ENCODE data around the gene EPB41L1.

EPB41L1 gene

DNA sequence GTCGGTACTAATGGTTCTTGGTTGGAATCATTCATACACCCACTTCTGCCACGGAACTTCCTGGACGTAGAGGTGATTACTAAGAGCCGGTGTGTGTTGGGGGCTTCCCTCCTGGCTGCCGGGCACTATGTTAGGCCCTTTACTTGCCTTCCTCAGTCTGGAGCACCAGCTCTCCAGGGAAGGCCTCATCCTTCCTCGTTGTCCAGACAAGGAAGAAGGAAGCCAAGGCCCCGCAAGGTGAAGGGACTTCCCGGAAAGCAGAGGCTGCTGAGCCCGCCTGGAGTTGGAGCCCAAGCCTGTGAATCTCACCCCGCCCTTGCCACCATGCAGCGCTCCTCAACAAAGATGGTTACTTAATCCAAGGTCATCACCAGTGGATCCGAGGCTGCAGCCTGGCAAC lies 107.9 kb downstream of the EPB41L1 start:
- no peak for DNase-seq (ENCODE audit: low spot score)

DNA sequence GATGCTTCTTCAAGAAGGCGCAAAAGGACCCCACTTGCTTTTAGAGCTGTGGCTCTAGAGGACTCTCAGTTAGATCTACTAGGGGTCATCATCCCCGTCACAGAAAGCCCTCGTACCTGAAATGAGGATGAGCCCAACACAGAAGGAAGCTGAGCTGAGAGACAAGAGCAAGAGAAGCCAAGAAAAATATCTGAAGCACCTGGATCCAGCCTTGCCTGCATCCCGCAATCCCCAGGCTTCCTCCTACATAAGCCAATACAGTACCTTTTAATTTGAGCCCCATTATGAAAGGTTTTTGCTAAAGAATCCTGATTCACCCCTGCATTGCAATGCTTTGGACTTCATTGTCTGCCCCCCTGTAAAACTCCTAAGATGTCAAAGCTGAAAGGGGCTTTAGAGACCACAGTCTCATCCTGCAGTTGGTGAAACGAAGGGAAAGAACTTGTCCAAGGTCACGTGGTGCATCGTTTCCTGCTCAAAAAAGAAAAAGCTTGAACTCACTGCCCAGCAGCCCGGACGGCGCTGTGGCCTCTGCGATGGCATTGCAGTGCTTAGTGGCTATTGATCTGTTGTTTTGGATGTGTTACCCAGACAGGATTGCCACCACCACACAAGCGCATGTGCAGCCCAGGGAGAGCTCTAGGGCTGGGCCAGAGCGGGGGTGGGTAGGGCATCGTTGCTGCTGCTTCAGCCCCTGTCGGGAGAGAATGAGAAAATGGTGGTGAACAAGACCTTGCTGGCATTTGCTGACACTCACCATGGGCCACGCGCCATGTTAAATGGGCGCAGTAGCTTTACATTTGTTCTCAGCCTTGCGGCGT lies 110.1 kb downstream of the EPB41L1 start:
- DNase-seq (ENCODE audit: low spot score) = no peak

DNA sequence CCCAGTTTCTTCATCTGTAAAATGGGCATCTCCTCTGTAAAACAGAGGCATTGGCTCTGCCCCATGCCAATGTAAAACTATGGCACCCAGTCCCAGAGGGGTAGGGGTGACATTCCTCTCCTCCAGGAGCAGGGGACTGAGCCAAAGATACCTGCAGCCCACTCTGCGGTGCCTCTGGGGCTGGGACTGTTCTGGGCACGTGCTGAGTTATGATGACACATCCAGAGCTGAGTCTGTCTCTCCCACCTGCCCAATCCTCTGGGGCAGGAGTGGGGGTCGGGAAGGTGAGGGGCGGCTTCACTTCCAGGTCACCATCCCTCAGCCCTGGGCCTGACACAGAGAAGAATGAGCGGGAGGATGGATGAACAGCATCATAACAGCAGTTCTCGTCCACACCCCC lies 111.6 kb downstream of the EPB41L1 start:
- no peak for DNase-seq (ENCODE audit: low spot score)

DNA sequence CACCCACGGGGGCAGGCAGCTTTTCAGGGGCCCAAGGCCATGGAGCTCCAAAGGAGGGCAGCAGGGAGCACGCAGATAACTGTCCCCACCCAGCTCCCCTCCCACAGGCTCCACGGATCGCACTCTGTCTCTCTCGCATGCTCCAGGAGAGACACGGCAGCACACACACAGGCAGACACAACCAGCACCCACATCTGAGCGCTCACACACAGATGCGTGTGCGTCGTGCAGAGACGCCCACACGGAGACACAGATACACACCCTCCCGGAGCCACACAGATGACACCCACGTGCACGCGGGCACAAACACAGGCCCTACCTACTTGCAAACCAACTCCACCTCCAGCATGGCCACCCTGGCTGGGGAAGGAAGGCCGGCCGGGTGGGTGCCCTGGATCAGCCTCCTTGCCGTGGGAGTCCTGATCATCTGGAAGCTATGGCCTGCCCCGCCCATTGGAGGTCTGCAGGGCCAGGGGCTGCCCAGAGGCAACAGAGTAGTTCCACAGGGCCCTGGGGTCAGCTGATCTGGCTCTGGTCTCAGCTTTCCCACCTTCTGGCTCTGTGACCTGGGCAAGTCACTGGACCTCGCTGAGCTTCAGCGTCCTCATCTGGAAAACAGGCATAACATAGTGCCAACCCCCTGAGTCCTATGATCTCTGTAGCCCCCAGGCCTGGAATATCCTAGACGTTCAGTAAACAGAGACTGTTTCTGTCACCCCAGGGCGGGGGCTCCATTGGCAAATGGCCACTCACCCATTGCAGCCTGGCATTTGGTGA lies 113.3 kb downstream of the EPB41L1 start:
- no peak for DNase-seq (ENCODE audit: low spot score)

DNA sequence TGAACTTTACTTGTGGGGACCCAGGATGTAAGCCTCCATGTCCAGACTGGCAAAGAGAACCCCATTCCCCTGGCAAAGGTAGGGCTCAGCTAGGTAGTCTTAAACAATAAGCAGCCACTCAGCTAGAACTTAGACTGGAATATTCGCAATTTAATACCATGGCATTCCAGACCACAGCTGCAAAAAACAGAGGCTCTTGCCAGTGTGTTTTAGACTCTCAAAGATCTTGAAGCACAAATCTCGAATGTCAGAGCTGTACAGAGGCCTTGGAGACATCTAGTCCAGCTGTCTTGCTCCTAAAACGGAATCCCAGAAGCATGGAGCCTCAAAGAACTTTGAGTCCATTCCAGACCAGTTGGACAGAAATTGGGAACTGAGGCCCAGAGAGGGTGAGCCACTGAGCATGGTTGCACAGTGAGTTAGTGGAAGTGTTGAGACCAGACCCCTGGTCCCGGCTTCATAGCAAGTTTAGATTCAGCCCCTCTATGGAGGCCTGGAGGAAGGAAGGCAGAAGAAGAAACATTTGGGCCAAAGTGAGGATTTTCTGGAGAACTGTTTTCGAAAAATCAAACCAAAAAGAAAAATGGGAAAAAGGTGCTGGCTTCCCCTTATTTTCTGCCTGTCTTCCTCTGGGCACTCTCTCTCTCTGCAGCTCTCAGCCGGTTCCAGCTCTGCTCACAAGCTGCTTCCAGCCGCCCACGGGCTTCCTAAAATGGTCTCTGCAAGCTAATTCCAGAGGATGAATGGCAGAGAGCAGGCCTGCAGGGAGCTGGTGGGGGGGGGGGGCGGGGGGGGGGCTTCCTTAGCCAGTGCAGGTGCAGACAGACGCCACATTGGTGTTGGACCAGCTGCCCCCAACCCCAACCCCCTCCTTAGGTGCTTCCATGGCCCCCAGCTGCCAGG lies 114.2 kb downstream of the EPB41L1 start:
- DNase-seq (ENCODE audit: low spot score) = no peak

DNA sequence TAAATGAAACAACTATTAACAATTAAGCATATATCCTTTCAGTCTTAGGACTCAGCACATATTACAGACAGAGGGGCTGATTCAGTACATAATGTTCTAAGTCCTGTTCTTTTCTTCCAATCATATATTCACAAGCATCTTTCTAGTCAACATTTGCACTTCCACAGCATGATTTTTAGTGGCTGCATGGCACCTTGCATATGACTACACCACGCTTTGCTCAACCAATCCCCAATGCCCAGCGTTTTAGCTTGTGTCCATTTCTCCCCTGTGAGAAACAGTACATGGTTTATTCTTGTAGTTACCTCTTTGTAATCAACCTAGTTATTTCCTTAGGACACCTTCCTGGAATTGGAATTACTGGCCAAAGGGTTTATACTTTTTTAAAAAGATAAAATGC lies 115.0 kb downstream of the EPB41L1 start:
- DNase-seq (ENCODE audit: low spot score) = no peak

DNA sequence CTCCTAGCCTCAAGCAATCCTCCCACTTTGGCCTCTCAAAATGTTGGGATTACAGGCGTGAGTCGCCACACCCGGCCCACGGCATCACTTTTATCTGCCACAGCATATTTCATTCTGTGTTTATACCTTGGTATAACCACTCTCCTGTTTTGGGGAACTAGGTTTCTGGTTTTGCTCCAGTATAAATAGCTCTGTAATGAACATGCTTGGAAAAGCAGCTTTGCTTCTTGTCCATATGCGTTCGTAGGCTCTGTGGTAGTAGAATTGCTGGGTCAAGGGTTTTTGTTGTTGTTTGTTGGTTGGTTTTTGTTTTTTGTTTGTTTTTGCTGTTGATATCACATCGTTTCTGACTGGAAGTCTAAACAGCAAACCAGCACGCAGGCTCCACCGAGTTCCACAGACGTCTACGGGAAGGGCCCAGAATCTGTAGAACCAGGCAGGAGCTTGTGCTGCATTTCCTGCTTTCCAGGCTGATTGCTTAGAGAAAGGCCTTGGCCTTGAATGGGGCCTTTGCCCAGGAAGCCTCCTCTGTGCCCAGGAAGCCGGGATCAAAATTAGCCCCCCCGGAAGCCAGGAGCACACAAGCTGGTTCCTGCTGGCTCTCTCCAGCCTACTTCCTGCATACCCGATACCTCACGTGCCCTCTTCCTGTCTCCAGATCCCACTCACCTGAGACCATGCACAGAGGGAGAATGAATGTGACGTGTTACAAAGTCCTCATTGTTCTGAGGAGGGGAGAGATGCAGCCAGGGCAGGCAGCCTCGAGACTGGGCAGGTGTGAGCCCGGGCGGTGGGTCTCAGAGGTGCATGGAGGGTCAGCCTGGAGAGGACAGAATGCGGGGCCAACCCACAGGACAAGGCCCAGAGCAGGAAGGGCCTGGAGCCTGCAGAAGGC lies 116.5 kb downstream of the EPB41L1 start:
- no peak for DNase-seq (ENCODE audit: low spot score)

DNA sequence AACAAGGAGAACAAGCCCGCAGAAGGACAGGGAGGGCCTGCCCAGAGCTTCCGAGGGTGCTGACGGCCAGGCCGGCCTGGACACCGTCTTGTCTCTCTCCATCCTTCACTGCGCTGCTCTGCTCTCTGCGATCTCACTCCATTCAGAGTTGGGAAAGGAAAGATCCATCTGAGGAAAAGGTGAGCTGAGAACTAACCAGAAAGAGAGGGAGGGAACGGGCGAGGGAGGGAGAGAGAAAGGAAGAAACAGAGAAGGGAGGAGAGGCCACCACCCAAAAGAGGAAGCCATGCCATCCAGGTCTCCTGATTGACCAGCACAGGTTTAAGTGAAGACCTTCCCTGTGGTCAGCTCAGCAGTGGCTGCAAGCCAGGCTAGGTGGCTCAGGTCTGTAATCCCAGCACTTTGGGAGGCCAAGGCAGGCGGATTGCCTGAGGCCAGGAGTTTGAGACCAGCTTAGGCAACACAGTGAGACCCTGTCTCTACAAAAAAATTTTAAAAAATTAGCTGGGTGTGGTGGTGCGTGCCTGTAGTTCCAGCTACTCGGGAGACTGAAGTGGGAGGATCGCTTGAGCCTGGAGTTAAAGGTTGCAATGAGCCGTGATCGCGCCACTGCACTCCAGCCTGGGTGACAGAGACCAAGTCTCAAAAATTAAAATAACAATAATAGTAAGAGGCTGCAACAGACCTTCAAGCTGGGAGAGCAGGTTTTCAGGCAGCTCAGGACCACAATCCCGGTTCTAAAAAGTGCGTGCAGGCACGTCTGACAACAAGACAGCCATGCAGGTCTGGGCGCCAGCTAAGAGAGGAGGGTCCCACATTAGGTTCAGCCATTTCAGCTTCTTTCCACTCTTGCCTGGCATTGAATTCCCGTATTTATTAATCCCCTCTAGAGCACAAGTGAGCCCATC lies 117.4 kb downstream of the EPB41L1 start:
- DNase-seq (ENCODE audit: low spot score) = no peak

DNA sequence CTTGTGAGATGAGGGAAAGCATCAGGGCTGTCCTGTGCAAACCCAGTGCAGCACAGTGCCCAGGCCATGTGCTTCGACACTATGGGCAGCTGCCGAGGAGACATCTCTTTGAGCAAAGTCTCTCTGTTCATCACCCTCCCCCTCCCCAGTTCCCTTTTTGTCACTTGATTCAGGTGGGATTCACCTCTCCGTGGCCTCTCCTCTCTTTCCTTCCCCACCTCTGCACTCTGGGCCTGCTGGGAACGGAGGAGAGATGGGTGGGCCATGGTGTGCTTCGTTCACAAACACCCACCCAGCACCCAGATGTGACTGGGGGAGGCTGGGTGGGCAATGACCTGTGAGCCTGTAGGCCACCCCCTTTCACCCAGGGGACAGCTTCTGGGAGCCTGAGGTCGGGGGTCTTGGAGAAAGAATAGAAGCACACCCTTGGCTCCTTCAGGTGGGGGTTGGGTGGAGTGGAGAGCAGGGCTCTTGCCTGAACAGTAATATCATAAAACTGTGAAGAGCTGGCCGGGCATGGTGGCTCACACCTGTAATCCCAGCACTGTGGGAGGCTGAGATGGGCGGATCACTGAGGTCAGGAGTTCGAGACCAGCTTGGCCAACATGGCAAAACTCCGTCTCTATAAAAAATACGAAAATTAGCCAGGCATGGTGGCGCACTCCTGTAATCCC lies 118.1 kb downstream of the EPB41L1 start:
- DNase-seq (ENCODE audit: low spot score) = no peak

DNA sequence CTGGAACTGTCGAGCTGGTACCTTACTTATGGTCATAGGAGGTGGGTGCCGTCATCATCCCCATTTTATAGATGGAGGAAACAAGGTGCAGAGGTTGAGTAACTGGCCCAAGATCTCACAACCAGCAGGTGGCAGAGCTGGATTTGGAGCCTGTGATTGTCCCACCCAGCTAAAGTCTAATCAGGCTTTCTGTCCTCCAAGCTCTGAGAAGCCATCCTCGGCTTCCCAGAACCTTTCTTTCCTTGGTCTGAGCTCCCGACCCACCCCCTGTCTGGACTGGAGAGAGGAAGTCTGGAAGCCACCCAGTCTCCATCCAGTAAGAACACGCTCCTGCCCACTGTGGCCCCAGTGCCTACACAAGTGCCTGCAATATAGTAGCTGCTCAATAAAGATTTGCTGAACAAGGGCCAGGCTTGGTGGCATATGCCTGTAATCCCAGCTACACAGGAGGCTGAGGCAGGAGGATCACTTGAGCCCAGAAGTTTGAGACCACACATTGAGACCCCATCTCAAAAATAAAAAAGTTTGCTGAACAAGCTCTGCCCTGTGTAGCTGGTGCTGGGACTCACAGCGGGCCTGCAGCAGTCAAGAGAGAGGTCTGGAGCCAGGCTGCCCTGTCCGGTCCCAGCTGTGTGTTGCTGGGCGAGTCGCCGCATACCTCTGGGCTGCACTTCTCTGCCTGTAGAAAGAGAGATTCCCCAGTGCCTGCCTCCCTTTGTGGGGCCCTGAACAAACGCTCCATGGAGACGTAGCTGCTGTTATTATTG lies 119.1 kb downstream of the EPB41L1 start:
- no peak for DNase-seq (ENCODE audit: low spot score)

DNA sequence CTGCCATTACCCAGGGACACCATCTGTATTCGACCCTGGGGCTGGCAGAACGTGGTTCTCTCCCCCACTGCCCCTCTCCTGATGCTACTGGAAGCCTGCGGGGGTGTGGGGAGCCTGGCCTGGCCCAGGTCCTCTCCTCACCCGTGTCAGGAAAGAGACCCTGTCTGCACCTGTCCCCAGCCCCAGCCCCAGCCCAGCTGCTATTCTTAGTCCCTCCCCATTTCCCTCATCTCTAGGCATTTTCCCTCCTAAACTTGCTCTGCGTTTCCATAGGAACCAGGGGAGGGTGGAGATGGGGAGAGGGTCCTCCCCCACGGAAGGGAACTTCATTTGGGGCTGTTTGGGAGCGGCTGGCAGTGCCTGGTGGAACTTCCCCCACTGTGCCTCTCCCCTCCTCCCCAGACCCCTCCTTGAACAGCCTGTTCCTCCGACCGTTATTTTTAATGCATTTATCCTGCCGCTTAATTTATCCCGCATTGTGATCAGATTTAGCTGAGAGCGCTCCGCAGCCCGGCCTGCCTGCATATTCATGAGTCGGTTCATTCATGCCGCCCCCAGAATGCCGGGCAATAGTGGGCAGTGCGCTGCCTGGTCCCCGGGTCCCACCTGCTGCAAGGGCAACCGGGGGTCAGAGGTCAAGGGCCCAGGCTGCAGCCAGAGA lies 119.8 kb downstream of the EPB41L1 start:
- DNase-seq (ENCODE audit: low spot score) = no peak

DNA sequence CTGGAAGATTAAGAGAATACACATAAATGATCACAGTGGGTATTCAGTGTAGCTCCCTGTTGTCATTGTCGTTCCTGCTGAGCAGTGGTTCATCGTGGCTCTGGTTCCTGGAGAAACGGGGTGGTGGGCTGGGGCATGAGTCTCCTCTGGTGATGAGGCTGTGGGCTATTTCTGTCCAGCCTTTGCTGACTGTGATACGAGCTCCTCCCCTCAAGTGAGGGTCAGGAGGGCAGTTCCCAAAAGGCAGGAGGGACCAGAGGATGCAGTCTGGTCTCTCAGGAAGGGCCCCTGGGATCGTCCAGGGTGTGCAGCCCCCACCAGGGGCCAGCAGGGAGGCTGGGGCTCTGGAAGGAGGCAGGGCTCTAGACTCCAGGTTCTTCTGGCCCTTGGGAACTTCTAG lies 120.5 kb downstream of the EPB41L1 start:
- no peak for DNase-seq (ENCODE audit: low spot score)

DNA sequence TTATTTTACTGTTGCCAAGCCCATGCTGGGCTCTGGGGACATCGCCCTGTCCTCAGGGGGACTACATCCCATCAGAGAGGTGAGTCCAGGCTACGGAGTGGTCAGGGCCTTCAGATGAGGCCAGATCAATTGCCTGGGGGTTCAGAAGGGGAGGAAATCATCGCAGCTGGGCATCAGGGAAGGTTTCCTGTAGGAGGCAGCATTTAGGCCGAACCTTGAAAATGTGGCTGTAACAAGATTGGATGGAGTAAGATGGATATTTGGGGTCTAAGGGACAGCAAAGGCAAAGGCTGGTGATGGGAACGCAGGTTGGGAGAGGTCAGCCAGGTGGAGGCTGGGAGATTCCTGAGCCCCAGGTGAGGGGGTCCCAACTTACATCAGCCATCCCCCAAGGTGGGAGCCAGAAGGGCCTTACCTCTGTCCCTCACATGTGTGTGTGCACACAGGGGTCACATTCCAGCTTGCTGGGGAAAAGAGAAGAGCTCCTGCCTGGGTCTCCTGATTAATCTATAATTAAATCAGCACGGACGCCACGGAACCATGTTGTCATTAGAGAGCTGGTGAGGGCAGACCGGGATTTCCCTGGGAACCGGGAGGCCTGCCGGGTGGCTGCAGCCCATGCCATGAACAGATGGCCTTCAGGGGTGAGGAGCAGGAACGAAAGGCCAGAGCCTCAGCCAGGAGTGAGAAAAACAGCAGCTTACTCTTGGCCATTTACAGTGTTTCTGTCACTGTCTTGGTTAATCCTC lies 121.1 kb downstream of the EPB41L1 start:
- DNase-seq (ENCODE audit: low spot score) = no peak

DNA sequence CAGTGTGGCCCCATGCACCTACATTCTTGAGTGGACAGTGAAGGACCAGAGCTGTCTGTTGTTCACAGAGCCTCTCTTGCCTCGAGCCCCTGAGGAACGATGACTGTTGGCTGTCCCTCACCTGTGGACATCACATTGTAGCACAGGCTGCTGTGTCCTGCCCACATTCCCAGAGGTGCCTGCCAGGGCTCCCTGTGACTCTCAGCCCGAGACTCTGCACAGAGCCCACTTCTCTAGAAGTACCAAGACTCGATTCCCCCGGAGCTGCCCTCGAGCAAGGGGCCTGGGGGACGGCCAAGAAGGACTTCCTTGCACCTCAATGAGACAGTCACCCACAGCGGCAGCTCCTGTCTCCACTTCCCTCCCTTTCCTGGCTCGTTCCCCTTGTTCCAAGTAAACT lies 123.0 kb downstream of the EPB41L1 start:
- DNase-seq (ENCODE audit: low spot score) = no peak

DNA sequence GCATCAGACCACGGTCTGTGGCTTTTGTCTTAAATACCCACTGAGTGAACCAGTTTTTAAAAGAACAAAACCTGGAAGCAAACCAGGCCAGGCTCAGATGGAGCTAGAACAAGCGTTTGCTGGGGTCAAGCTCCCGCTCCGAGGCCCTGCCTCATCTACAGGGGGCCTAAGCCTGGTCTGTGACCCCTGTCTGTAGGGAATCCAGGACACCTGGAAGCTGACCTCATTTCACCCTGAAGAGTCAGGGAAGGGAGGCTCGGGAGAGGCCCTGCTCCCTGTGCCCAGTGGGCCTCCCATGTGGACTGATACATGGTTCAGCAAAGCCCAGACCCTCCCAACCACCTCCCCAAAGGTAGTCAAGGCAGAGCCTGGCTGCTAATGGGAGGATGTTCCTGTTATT lies 124.8 kb downstream of the EPB41L1 start:
- DNase-seq (ENCODE audit: low spot score) = no peak

DNA sequence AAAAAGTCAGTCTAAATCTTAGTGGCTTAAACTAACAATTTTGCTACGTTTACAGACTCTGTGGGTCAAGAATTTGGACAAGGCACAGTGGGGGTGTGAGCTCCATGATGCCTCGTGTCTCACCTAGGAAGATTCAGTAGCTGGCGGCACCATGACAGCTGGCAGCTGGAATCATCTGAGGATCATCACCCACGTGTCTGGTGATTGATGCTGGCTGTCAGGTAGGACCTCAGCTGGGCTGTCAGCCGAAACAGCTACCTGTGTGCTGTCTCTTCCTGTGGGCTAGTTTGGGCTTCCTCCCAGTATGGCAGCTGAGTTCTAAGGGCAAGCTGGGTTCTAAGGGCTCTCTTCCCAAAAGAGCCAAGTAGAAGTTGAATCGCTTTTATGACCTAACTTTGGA lies 125.2 kb downstream of the EPB41L1 start:
- DNase-seq (ENCODE audit: low spot score) = no peak

DNA sequence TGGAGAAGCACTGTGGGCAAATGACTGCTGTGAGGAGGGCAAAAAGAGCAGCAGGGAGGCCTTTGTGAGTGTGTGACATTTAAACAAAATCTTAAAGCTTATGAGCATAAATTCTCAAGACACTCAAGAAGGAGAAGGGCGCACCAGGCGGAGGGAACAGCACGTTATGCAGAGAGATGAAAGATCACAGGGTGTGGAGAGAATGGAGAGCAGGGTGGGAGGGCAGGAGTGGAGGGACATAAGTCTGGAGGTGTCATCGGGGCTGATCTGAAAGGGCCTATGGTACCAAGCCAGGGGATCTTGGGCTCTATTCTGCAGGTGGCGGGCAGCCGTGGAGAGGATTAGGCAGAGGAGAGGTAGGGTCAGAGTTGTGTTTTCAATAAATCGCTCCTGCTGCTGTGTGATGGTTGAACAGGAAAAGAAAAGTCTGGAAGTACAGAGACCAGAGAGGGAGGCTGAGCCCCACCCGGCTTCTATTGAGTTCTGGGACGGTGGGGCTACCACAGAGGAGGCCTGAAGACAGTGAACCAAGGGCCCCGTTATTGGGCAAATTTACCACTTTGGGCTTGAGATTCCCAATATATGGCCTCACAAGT lies 127.3 kb downstream of the EPB41L1 start:
- no peak for DNase-seq (ENCODE audit: low spot score)

Measured in CD4-positive, alpha-beta T cell treated with Interleukin-2 at 100 ng/mL for 4 hours (primary cell).